A549 (cell line): Measurements from ENCODE around the gene SHISAL1.

Source experiments
- CHD4 ChIP-seq: fragments of 200-600 bp; sonication (generic); IDR thresholded peaks from 2 replicates; pipeline ENCODE4 v1.6.1; 2016; ENCODE audit warnings: antibody characterized with exemption, mild to moderate bottlenecking, borderline replicate concordance
- CTCF ChIP-seq: fragments of >200 bp; sonication (Bioruptor Twin); formaldehyde crosslinking; IDR thresholded peaks from 3 replicates; pipeline ENCODE4 v1.5.1; 2016
- EP300 ChIP-seq, 2 experiments: fragments of >200 bp; sonication (Bioruptor Twin); formaldehyde crosslinking; IDR thresholded peaks; 2 replicates in 1 of 2; 3 replicates in 1 of 2; pipeline ENCODE4 v1.6.1; 2016 to 2017
- FOXS1 ChIP-seq: fragments of 250-450 bp; sonication (Bioruptor Pico); IDR thresholded peaks from 2 replicates; pipeline ENCODE4 v1.5.0; 2020; ENCODE audit warnings: mild to moderate bottlenecking, moderate library complexity
- JUN ChIP-seq, 2 experiments: fragments of >200 bp; sonication (Bioruptor Twin); formaldehyde crosslinking; IDR thresholded peaks; 2 replicates in 1 of 2; 3 replicates in 1 of 2; pipeline ENCODE4 v1.6.1; 2016 to 2017
- MAX ChIP-seq: IDR thresholded peaks from 2 replicates; pipeline ENCODE4 v1.6.1; 2012
- MYC ChIP-seq: IDR thresholded peaks from 2 replicates; pipeline ENCODE4 v1.6.1; 2012; ENCODE audit warnings: mild to moderate bottlenecking, inconsistent platforms, low read length, improper control_type of control experiment, borderline replicate concordance
- POLR2A ChIP-seq: IDR thresholded peaks from 2 replicates; pipeline ENCODE4 v1.6.1; 2012; ENCODE audit warnings: mild to moderate bottlenecking, low read length
- RAD21 ChIP-seq, 2 experiments: fragments of >200 bp in 1 of 2; sonication (Bioruptor Twin) in 1 of 2; formaldehyde crosslinking in 1 of 2; IDR thresholded peaks in 1 of 2; conservative IDR thresholded peaks in 1 of 2; 2 replicates in 1 of 2; 3 replicates in 1 of 2; pipeline ENCODE4 v1.6.1; 2012 to 2018; ENCODE audit warnings: inconsistent platforms in 1 of 2
- RCOR1 ChIP-seq: fragments of 150-350 bp; IDR thresholded peaks from 2 replicates; pipeline ENCODE4 v1.6.1; 2014; ENCODE audit warnings: antibody characterized with exemption, low read length, low read depth
- REST ChIP-seq: fragments of 200-600 bp; sonication (generic); IDR thresholded peaks from 2 replicates; pipeline ENCODE4 v1.6.1; 2016; ENCODE audit warnings: antibody characterized with exemption, mild to moderate bottlenecking, moderate library complexity
- TP53 ChIP-seq: fragments of 250-450 bp; sonication (Bioruptor Pico); IDR thresholded peaks from 2 replicates; pipeline ENCODE4 v1.5.0; 2021; ENCODE audit warnings: mild to moderate bottlenecking, moderate library complexity
- USF2 ChIP-seq: fragments of 450-650 bp; IDR thresholded peaks from 2 replicates; pipeline ENCODE4 v1.6.1; 2014; ENCODE audit warnings: antibody characterized with exemption

GRCh38 chr22:44261164-44261860 is 51.4 kb downstream of the SHISAL1 start:
- no peak for TF ChIP-seq JUN (IDR thresholded peaks at IDR 0.05)
- TF ChIP-seq MYC: no peak
- no peak for TF ChIP-seq MAX
- TF ChIP-seq FOXS1: no peak
- TF ChIP-seq RAD21 (conservative IDR thresholded peaks at IDR 0.05 in 1 of 2, IDR thresholded peaks at IDR 0.05 in 1 of 2): no peak
- TF ChIP-seq TP53 (CRISPR knock-in tag): no peak
- no peak for TF ChIP-seq CTCF
- no peak for TF ChIP-seq EP300 (IDR thresholded peaks at IDR 0.05)
- no peak for TF ChIP-seq POLR2A
- TF ChIP-seq REST: no peak
- TF ChIP-seq RCOR1: no peak
- no peak for TF ChIP-seq CHD4
- TF ChIP-seq USF2: no peak
